SK-N-SH (cell line): ENCODE measurements around the gene LMTK2. TPM values are rescaled to one million over a fixed set of nuclear protein-coding genes. Genes with fewer than 3 reads are reported as not detected.

Source experiments
- CTCF ChIA-PET: fragments of 300-600, 350-600 bp; formaldehyde crosslinking; extraction: SDS; loops from one replicate; lab custom pipeline; 2021; lab: Yijun Ruan, JAX
- POLR2A ChIA-PET: fragments of 350-600 bp; sonication (Branson Sonifier 250); formaldehyde crosslinking; extraction: SDS; loops from one replicate; lab custom pipeline; 2020; ENCODE audit warnings: antibody characterized with exemption, inconsistent platforms; lab: Yijun Ruan, JAX
- DNase-seq: peaks from one replicate; pipeline ENCODE4 v3.0.0; 2012
- H2AFZ ChIP-seq: fragments of 200-600 bp; sonication (generic); 2 replicates; pipeline ENCODE4 v1.8.1; 2016; ENCODE audit warnings: antibody characterized with exemption, mild to moderate bottlenecking, low read depth
- H3F3A ChIP-seq: fragments of 200-600 bp; sonication (generic); replicated peaks from 2 replicates; pipeline ENCODE3; 2016; ENCODE audit warnings: antibody characterized with exemption, mild to moderate bottlenecking; ENCODE audit not compliant: insufficient read depth
- H3K27ac ChIP-seq, 2 experiments: fragments of 200-500 bp in 1 of 2; fragments of 200-600 bp in 1 of 2; sonication (Bioruptor generic) in 1 of 2; sonication (generic), shearing (Covaris generic) in 1 of 2; 2 replicates each; pipeline versions ENCODE4 v1.5.1 to v1.6.1; 2014 to 2016; ENCODE audit warnings: low read depth in 2 of 2, inconsistent platforms in 1 of 2, low read length in 1 of 2, mild to moderate bottlenecking in 1 of 2, mixed read lengths in 1 of 2
- H3K27me3 ChIP-seq: fragments of 200-600 bp; sonication (generic), shearing (Covaris generic); 2 replicates; pipeline ENCODE4 v1.6.1; 2016; ENCODE audit warnings: mixed run types; ENCODE audit not compliant: insufficient read depth
- H3K36me3 ChIP-seq, 2 experiments: fragments of 200-500 bp in 1 of 2; fragments of 200-600 bp in 1 of 2; sonication (Bioruptor generic) in 1 of 2; sonication (generic) in 1 of 2; replicated peaks in 1 of 2; 2 replicates each; pipeline versions ENCODE3 to v1.5.1; 2014 to 2016; ENCODE audit warnings: low read length in 1 of 2, mild to moderate bottlenecking in 1 of 2; ENCODE audit not compliant: insufficient read depth in 2 of 2, control insufficient read depth in 1 of 2
- H3K4me1 ChIP-seq, 2 experiments: fragments of 200-500 bp in 1 of 2; fragments of 200-600 bp in 1 of 2; sonication (Bioruptor generic) in 1 of 2; sonication (generic), shearing (Covaris generic) in 1 of 2; 2 replicates each; pipeline versions ENCODE4 v1.5.1 to v1.6.1; 2014 to 2016; ENCODE audit warnings: low read depth in 1 of 2, low read length in 1 of 2, mixed run types in 1 of 2; ENCODE audit not compliant: insufficient read depth in 2 of 2, control insufficient read depth in 1 of 2
- H3K4me2 ChIP-seq: fragments of 200-600 bp; sonication (generic), shearing (Covaris generic); 2 replicates; pipeline ENCODE4 v1.6.1; 2017; ENCODE audit warnings: mixed run types
- H3K4me3 ChIP-seq, 2 experiments: fragments of 200-500 bp in 1 of 2; fragments of 200-600 bp in 1 of 2; sonication (Bioruptor generic) in 1 of 2; sonication (generic), shearing (Covaris generic) in 1 of 2; 2 replicates each; pipeline versions ENCODE4 v1.5.1 to v1.8.1; 2014 to 2016; ENCODE audit warnings: low read depth in 2 of 2, inconsistent platforms in 1 of 2, low read length in 1 of 2, mild to moderate bottlenecking in 1 of 2, mixed read lengths in 1 of 2, moderate library complexity in 1 of 2
- H3K79me2 ChIP-seq: fragments of 200-600 bp; sonication (generic); 2 replicates; pipeline ENCODE4 v1.8.1; 2017; ENCODE audit warnings: mild to moderate bottlenecking; ENCODE audit not compliant: insufficient read depth
- H3K9ac ChIP-seq: fragments of 200-600 bp; sonication (generic); 2 replicates; pipeline ENCODE4 v1.6.1; 2017; ENCODE audit warnings: mixed run types
- H3K9me2 ChIP-seq: fragments of 200-600 bp; sonication (generic); 2 replicates; pipeline ENCODE4 v1.6.1; 2017; ENCODE audit warnings: mixed run types
- H3K9me3 ChIP-seq: fragments of 200-600 bp; sonication (generic); 2 replicates; pipeline ENCODE4 v1.6.1; 2017; ENCODE audit warnings: mixed run types, mild to moderate bottlenecking, moderate library complexity
- H4K20me1 ChIP-seq: fragments of 200-600 bp; sonication (generic); 2 replicates; pipeline ENCODE4 v1.6.1; 2017; ENCODE audit warnings: mild to moderate bottlenecking, mixed run types; ENCODE audit not compliant: insufficient read depth
- CHD2 ChIP-seq: fragments of 150-350 bp; IDR thresholded peaks from 2 replicates; pipeline ENCODE4 v1.6.1; 2018; ENCODE audit warnings: low read length; ENCODE audit not compliant: partially characterized antibody
- EP300 ChIP-seq, 2 experiments: IDR thresholded peaks; 2 replicates each; pipeline versions ENCODE4 v1.4.0 to v1.6.1; 2012; ENCODE audit warnings: borderline replicate concordance in 1 of 2, low read depth in 1 of 2, low read length in 1 of 2
- EZH2phosphoT487 ChIP-seq: fragments of 200-600 bp; sonication (generic); IDR thresholded peaks from 2 replicates; pipeline ENCODE4 v1.6.1; 2017; ENCODE audit warnings: low read depth, mixed run types, mild to moderate bottlenecking, antibody characterized with exemption, moderate library complexity, borderline replicate concordance
- FOXJ3 ChIP-seq: sonication (generic); formaldehyde crosslinking; IDR thresholded peaks from 2 replicates; pipeline ENCODE4 v1.5.1; 2020; ENCODE audit warnings: mild to moderate bottlenecking, missing genetic modification reagents
- FOXM1 ChIP-seq: IDR thresholded peaks from 2 replicates; pipeline ENCODE4 v1.4.0; 2012; ENCODE audit warnings: low read depth, mild to moderate bottlenecking
- GABPA ChIP-seq: IDR thresholded peaks from 2 replicates; pipeline ENCODE4 v1.4.0; 2012; ENCODE audit warnings: low read depth, mild to moderate bottlenecking
- GATA2 ChIP-seq: sonication (generic); formaldehyde crosslinking; IDR thresholded peaks from 2 replicates; pipeline ENCODE4 v1.5.0; 2020; ENCODE audit warnings: mild to moderate bottlenecking, missing genetic modification reagents
- IRF3 ChIP-seq: fragments of 150-350 bp; IDR thresholded peaks from 2 replicates; pipeline ENCODE4 v1.6.1; 2016; ENCODE audit warnings: mild to moderate bottlenecking, low read depth, low read length
- JUND ChIP-seq: IDR thresholded peaks from 2 replicates; pipeline ENCODE4 v1.4.0; 2012
- MAX ChIP-seq: IDR thresholded peaks from 2 replicates; pipeline ENCODE4 v1.4.0; 2012; ENCODE audit warnings: low read depth
- MXI1 ChIP-seq: IDR thresholded peaks from 2 replicates; pipeline ENCODE4 v1.6.1; 2012; ENCODE audit warnings: mild to moderate bottlenecking, low read depth, low read length, improper control_type of control experiment
- PBX3 ChIP-seq: IDR thresholded peaks from 2 replicates; pipeline ENCODE4; 2012
- POLR2AphosphoS5 ChIP-seq: IDR thresholded peaks from 2 replicates; pipeline ENCODE4 v1.6.1; 2012; ENCODE audit warnings: low read depth, low read length
- RAD21 ChIP-seq: IDR thresholded peaks from 2 replicates; pipeline ENCODE4 v1.6.1; 2012; ENCODE audit warnings: mild to moderate bottlenecking, low read length
- TEAD4 ChIP-seq: IDR thresholded peaks from 2 replicates; pipeline ENCODE4 v1.4.0; 2012; ENCODE audit warnings: mild to moderate bottlenecking, borderline replicate concordance; ENCODE audit not compliant: insufficient read depth
- USF1 ChIP-seq: IDR thresholded peaks from 2 replicates; pipeline ENCODE4 v1.4.0; 2012; ENCODE audit warnings: low read depth, borderline replicate concordance
- YY1 ChIP-seq: IDR thresholded peaks from 2 replicates; pipeline ENCODE4 v1.4.0; 2012; ENCODE audit warnings: low read depth, mild to moderate bottlenecking
- WGBS: methylation state at CpG from one replicate; pipeline ENCODE4 v1.1.6; 2017; ENCODE audit warnings: low lambda C conversion rate; 5-methylcytosine and 5-hydroxymethylcytosine counted together
- polyA plus RNA-seq, 3 experiments: library from polyadenylated mRNA; depleted of rRNA; stranded (reverse); fragments of >200 nt; gene quantifications; 2 replicates each; pipeline ENCODE4 v1.2.3, GENCODE V29; 2012

LMTK2 gene
- polyA plus RNA-seq, 1 of the 3 experiments (the other 2 are of a cell fraction) = 9.0 TPM

GRCh38 chr7:98112077-98112476 lies 5.4 kb downstream of the LMTK2 start (continued):
- no peak for TF ChIP-seq IRF3
- TF ChIP-seq TEAD4 = no peak
- no peak for TF ChIP-seq GABPA

- Histone ChIP-seq H3K4me2 (no peak overlapping the region), H3K36me3 (no peaks in the 10 kb centered on the region), H2AFZ (no peak overlapping the region), H3F3A (peaks cover 7% of the 10 kb centered on the region), H3K9ac (no peak overlapping the region), H4K20me1 (peaks cover 6% of the 10 kb centered on the region), H3K9me3 (no peaks in the 10 kb centered on the region), H3K79me2 (peaks cover 73% of the 10 kb centered on the region), H3K27ac (no peak overlapping the region), H3K27me3 (no peaks in the 10 kb centered on the region), H3K4me3 (no peak overlapping the region), H3K9me2 (no peaks in the 10 kb centered on the region), H3K4me1 (peaks cover 0 to 18% of the 10 kb centered on the region in 2 experiments)
- 95% methylated on average over 10 of the region's 10 CpGs for WGBS
- ChIA-PET CTCF (interaction anchor here (0.7 to 12.6 kb wide), 3 partner anchors 10 to 89 kb away, joined by 3 to 328 read pairs (median 8); no protein-coding TSS in a partner anchor), POLR2A (interaction anchor here (0.7 kb wide), 1 partner anchor 33 kb away, joined by 11 read pairs; no protein-coding TSS in a partner anchor)
- no peak for DNase-seq
- no peak for TF ChIP-seq FOXM1
- TF ChIP-seq YY1 = no peak
- TF ChIP-seq MAX = no peak
- TF ChIP-seq USF1 = no peak
These were observed 9.3 kb downstream of the LMTK2 start for GRCh38 chr7:98115746-98116525.

- Histone ChIP-seq H3F3A (peaks cover 7% of the 10 kb centered on the region), H2AFZ (no peak overlapping the region), H3K4me2 (no peak overlapping the region), H3K4me1 (peaks cover 0 to 18% of the 10 kb centered on the region in 2 experiments; a peak in 2 of 4 replicates), H3K9me2 (no peaks in the 10 kb centered on the region), H3K79me2 (peaks cover 71% of the 10 kb centered on the region), H3K27me3 (no peaks in the 10 kb centered on the region), H3K9ac (no peak overlapping the region), H3K27ac (no peak overlapping the region), H3K9me3 (no peaks in the 10 kb centered on the region), H4K20me1 (peaks cover 4% of the 10 kb centered on the region; the same call in 1 of the 2 replicates), H3K36me3 (no peaks in the 10 kb centered on the region), H3K4me3 (no peak overlapping the region)
- WGBS = 85% methylated on average over 7 of the region's 7 CpGs
- POLR2A ChIA-PET = no interaction called here
- no peak for DNase-seq
- CTCF ChIA-PET = interaction anchor here (1.0 to 3.3 kb wide), 3 partner anchors 11 to 51 kb away, joined by 5 to 15 read pairs (median 8); no protein-coding TSS in a partner anchor
- TF ChIP-seq JUND (no peak), TEAD4 (no peak), CHD2 (no peak), IRF3 (no peak), RAD21 (no peak), USF1 (no peak), FOXJ3 (no peak), MXI1 (no peak), POLR2AphosphoS5 (no peak), EZH2phosphoT487 (no peak), GATA2 (CRISPR knock-in tag) (no peak), GABPA (no peak), EP300 (IDR thresholded peaks at IDR 0.05; ENCODE audit: borderline replicate concordance in 1 of 2, low read depth in 1 of 2, low read length in 1 of 2) (no peak), PBX3 (no peak)
These were observed 10.2 kb downstream of the LMTK2 start for GRCh38 chr7:98116656-98117461.
